CD4-positive, alpha-beta memory T cell (primary cell): ENCODE results near the gene TVP23B. TPM values are rescaled to one million over a fixed set of nuclear protein-coding genes. Genes with fewer than 3 reads are reported as not detected.
"Not testable (repeated sequence)": the region's sequence is repeated elsewhere in the genome, so short reads cannot be mapped to it uniquely, and the experiment has no call there.

Experiments used
- CTCF ChIA-PET: fragments of 350-600 bp; sonication (Branson Sonifier 250); formaldehyde crosslinking; loops from one replicate; lab custom pipeline; 2021; ENCODE audit warnings: inconsistent platforms; ENCODE audit not compliant: partially characterized antibody; lab: Charles Lee
- POLR2A ChIA-PET: fragments of 350-600 bp; sonication (Branson Sonifier 250); formaldehyde crosslinking; loops from one replicate; lab custom pipeline; 2021; ENCODE audit not compliant: partially characterized antibody; lab: Charles Lee
- DNase-seq, 5 donors: peaks; one replicate each; pipeline versions ENCODE4 v3.0.0 to v3.0.0-alpha.2; 2020 to 2022; ENCODE audit warnings: mixed read lengths in 1 of 5
- H3K27ac ChIP-seq: one replicate; pipeline ENCODE4 v1.7.0; 2013; ENCODE audit warnings: low read depth, low read length
- H3K27me3 ChIP-seq: 2 replicates; pipeline ENCODE4 v1.7.0; 2013; ENCODE audit warnings: mild to moderate bottlenecking, low read length, moderate library complexity; ENCODE audit not compliant: insufficient read depth
- H3K36me3 ChIP-seq: 2 replicates; pipeline ENCODE4 v1.7.0; 2013; ENCODE audit warnings: mild to moderate bottlenecking, low read length, moderate library complexity; ENCODE audit not compliant: insufficient read depth
- H3K4me1 ChIP-seq: 2 replicates; pipeline ENCODE4 v1.7.0; 2013; ENCODE audit warnings: mild to moderate bottlenecking, low read length, moderate library complexity; ENCODE audit not compliant: insufficient read depth
- H3K4me3 ChIP-seq, 2 donors: one replicate each; pipeline ENCODE4 v1.7.0; 2013; ENCODE audit warnings: low read length in 2 of 2, mild to moderate bottlenecking in 1 of 2
- H3K9me3 ChIP-seq, 2 donors: one replicate each; pipeline ENCODE4 v1.7.0; 2013; ENCODE audit warnings: low read length in 2 of 2, control low read depth in 1 of 2; ENCODE audit not compliant: control insufficient read depth in 1 of 2
- H3K27ac Mint-ChIP-seq, 7 donors: one replicate each; pipeline ENCODE4 v1.8.0; 2020 to 2021; ENCODE audit warnings: mixed read lengths in 7 of 7, mild to moderate bottlenecking in 6 of 7, inconsistent platforms in 3 of 7, moderate library complexity in 3 of 7
- H3K27me3 Mint-ChIP-seq, 2 donors: one replicate each; pipeline ENCODE4 v1.8.0; 2020 to 2021; ENCODE audit warnings: mixed read lengths in 2 of 2
- H3K36me3 Mint-ChIP-seq, 2 donors: one replicate each; pipeline ENCODE4 v1.8.0; 2020 to 2021; ENCODE audit warnings: mixed read lengths in 2 of 2, inconsistent platforms in 1 of 2, mild to moderate bottlenecking in 1 of 2
- H3K4me1 Mint-ChIP-seq, 4 donors: one replicate each; pipeline ENCODE4 v1.8.0; 2020 to 2021; ENCODE audit warnings: mixed read lengths in 4 of 4, mild to moderate bottlenecking in 1 of 4
- H3K4me3 Mint-ChIP-seq, 8 donors: one replicate each; pipeline ENCODE4 v1.8.0; 2020 to 2021; ENCODE audit warnings: mixed read lengths in 8 of 8, mild to moderate bottlenecking in 7 of 8, moderate library complexity in 6 of 8, inconsistent platforms in 3 of 8
- H3K9me3 Mint-ChIP-seq, 8 donors: one replicate each; pipeline ENCODE4 v1.8.0; 2020 to 2021; ENCODE audit warnings: mixed read lengths in 8 of 8, mild to moderate bottlenecking in 5 of 8, inconsistent platforms in 3 of 8, moderate library complexity in 1 of 8
- intact Hi-C: fragments of 100-400 bp; cut with micrococcal nuclease; formaldehyde crosslinking; loops from one replicate; pipeline ENCODE4 v1.15.1; 2023
- polyA plus RNA-seq, 2 donors: library from polyadenylated mRNA; unstranded; fragments of 300-500 nt; fragmentation: Illumina TruSeq; gene quantifications; one replicate each; pipeline ENCODE4 v1.2.3, GENCODE V29; 2021
- total RNA-seq, 2 experiments: library from RNA; stranded (reverse); gene quantifications; one replicate each; pipeline ENCODE4 v1.2.3, GENCODE V29; 2021

Gene TVP23B
- total and polyA plus RNA-seq, 4 experiments from 2014 or later: 37.3 to 69.0 (median 45.8) TPM

- H3K27me3 Mint-ChIP-seq, H3K9me3 ChIP-seq, H3K27ac ChIP-seq, POLR2A ChIA-PET, H3K9me3 Mint-ChIP-seq, CTCF ChIA-PET, H3K27me3 ChIP-seq, H3K27ac Mint-ChIP-seq, H3K4me1 ChIP-seq, intact Hi-C loops, DNase-seq, H3K4me3 ChIP-seq, H3K36me3 ChIP-seq, H3K36me3 Mint-ChIP-seq, H3K4me1 Mint-ChIP-seq, H3K4me3 Mint-ChIP-seq: not testable (repeated sequence)
Observed at GRCh38 chr17:18770572-18770971, 10.4 kb upstream of the TVP23B start.

- H3K36me3 Mint-ChIP-seq, H3K27ac Mint-ChIP-seq, H3K27ac ChIP-seq, H3K4me3 Mint-ChIP-seq, DNase-seq, H3K4me1 ChIP-seq, H3K27me3 Mint-ChIP-seq, intact Hi-C loops, H3K4me1 Mint-ChIP-seq, CTCF ChIA-PET, H3K4me3 ChIP-seq, H3K9me3 ChIP-seq, H3K36me3 ChIP-seq, H3K27me3 ChIP-seq, H3K9me3 Mint-ChIP-seq, POLR2A ChIA-PET: not testable (repeated sequence)
Observed at GRCh38 chr17:18771066-18771465, 9.9 kb upstream of the TVP23B start.

GRCh38 chr17:18772471-18772870, 8.5 kb upstream of the TVP23B start:
- Mint-ChIP-seq H3K4me1 (no peaks in the 10 kb centered on the region), H3K27ac (no peak overlapping the region), H3K9me3 (no peaks in the 10 kb centered on the region), H3K4me3 (no peak overlapping the region), H3K36me3 (peaks cover 0 to 6% of the 10 kb centered on the region in 2 donors), H3K27me3 (peaks cover 2 to 4% of the 10 kb centered on the region in 2 donors)
- no peak for DNase-seq
- H3K27ac ChIP-seq: no peak overlapping the region
- ChIA-PET CTCF (no interaction called here), POLR2A (no interaction called here)
- H3K9me3 ChIP-seq: no peaks in the 10 kb centered on the region
- no peaks in the 10 kb centered on the region for H3K27me3 ChIP-seq
- no peak overlapping the region for H3K4me3 ChIP-seq
- no peaks in the 10 kb centered on the region for H3K4me1 ChIP-seq
- no peaks in the 10 kb centered on the region for H3K36me3 ChIP-seq
- intact Hi-C loops: no loop called here

GRCh38 chr17:18781805-18782204, 822 bp downstream of the TVP23B start:
- H3K4me1 ChIP-seq: peaks cover 11% of the 10 kb centered on the region
- Mint-ChIP-seq H3K4me3 (peak overlapping the region in 5 of 8 donors; percentile 46 to 67 (median 58)), H3K27ac (peak overlapping the region in 6 of 7 donors; percentile 62 to 98 (median 81)), H3K4me1 (peaks cover 18 to 32% (median 23%) of the 10 kb centered on the region in 4 donors), H3K36me3 (peaks cover 0 to 11% of the 10 kb centered on the region in 2 donors)
- H3K27me3 ChIP-seq, H3K4me3 ChIP-seq, CTCF ChIA-PET, H3K9me3 ChIP-seq, H3K9me3 Mint-ChIP-seq, H3K36me3 ChIP-seq, POLR2A ChIA-PET, H3K27me3 Mint-ChIP-seq: not testable (repeated sequence)
- peak overlapping the region; percentile 4 for H3K27ac ChIP-seq
- intact Hi-C loops: loop anchor here (2.0 kb wide), 1 partner anchor 75 kb away; no protein-coding TSS in a partner anchor
- peak in 1 of 5 donors; percentile 43 for DNase-seq

GRCh38 chr17:18785933-18786332, 5.0 kb downstream of the TVP23B start:
- H3K4me1 ChIP-seq, H3K27ac Mint-ChIP-seq, H3K27me3 Mint-ChIP-seq, POLR2A ChIA-PET, H3K27ac ChIP-seq, DNase-seq, H3K4me3 ChIP-seq, H3K36me3 ChIP-seq, H3K9me3 Mint-ChIP-seq, H3K27me3 ChIP-seq, H3K9me3 ChIP-seq, CTCF ChIA-PET, intact Hi-C loops: not testable (repeated sequence)
- H3K4me3 Mint-ChIP-seq: peak overlapping the region in 2 of 8 donors; percentile 35 to 40
- H3K4me1 Mint-ChIP-seq: peaks cover 22 to 41% (median 32%) of the 10 kb centered on the region in 4 donors
- H3K36me3 Mint-ChIP-seq: peaks cover 5 to 23% of the 10 kb centered on the region in 2 donors

- H3K4me1 Mint-ChIP-seq: peaks cover 24 to 41% (median 32%) of the 10 kb centered on the region in 4 donors
Observed at GRCh38 chr17:18786890-18787289, 5.9 kb downstream of the TVP23B start.

GRCh38 chr17:18791402-18791801, 10.4 kb downstream of the TVP23B start:
- peaks cover 13 to 27% (median 18%) of the 10 kb centered on the region in 4 donors for H3K4me1 Mint-ChIP-seq
- H3K9me3 Mint-ChIP-seq, H3K4me3 ChIP-seq, H3K36me3 ChIP-seq, H3K4me1 ChIP-seq, H3K9me3 ChIP-seq, H3K27me3 Mint-ChIP-seq, H3K27ac ChIP-seq, H3K27ac Mint-ChIP-seq, H3K4me3 Mint-ChIP-seq, H3K27me3 ChIP-seq, POLR2A ChIA-PET, CTCF ChIA-PET, intact Hi-C loops: not testable (repeated sequence)
- DNase-seq: peak in 4 of 5 donors; percentile 14 to 18 (median 16)
- H3K36me3 Mint-ChIP-seq: peaks cover 9 to 24% of the 10 kb centered on the region in 2 donors

More at GRCh38 chr17:18786890-18787289, 5.9 kb downstream of the TVP23B start:
- H3K9me3 Mint-ChIP-seq, H3K4me1 ChIP-seq, H3K27me3 Mint-ChIP-seq, DNase-seq, H3K27ac ChIP-seq, H3K27ac Mint-ChIP-seq, CTCF ChIA-PET, H3K4me3 ChIP-seq, intact Hi-C loops, H3K4me3 Mint-ChIP-seq, H3K27me3 ChIP-seq, H3K9me3 ChIP-seq, H3K36me3 ChIP-seq, POLR2A ChIA-PET: not testable (repeated sequence)
- H3K36me3 Mint-ChIP-seq: peaks cover 5 to 22% of the 10 kb centered on the region in 2 donors

- H3K4me3 ChIP-seq, CTCF ChIA-PET, POLR2A ChIA-PET, H3K4me1 ChIP-seq, DNase-seq, H3K36me3 ChIP-seq, H3K27ac ChIP-seq, H3K27me3 Mint-ChIP-seq, H3K9me3 Mint-ChIP-seq, intact Hi-C loops, H3K4me3 Mint-ChIP-seq, H3K27me3 ChIP-seq, H3K9me3 ChIP-seq: not testable (repeated sequence)
- Mint-ChIP-seq H3K4me1 (peaks cover 1 to 12% (median 7%) of the 10 kb centered on the region in 4 donors), H3K36me3 (peaks cover 12 to 30% of the 10 kb centered on the region in 2 donors), H3K27ac (peak overlapping the region in 1 of 7 donors; percentile 57)
Observed at GRCh38 chr17:18794841-18795240, 13.9 kb downstream of the TVP23B start.
